Neural progenitor cell (in vitro differentiated cells): ENCODE data around the gene SLC35F4. TPM values are rescaled to one million over a fixed set of nuclear protein-coding genes. Genes with fewer than 3 reads are reported as not detected.

Source experiments
- DNase-seq: peaks from one replicate; pipeline ENCODE4 v3.0.0-alpha.2; 2016; ENCODE audit warnings: low spot score
- H2AFZ ChIP-seq: fragments of 200-600 bp; sonication (generic); replicated peaks from 2 replicates; pipeline ENCODE4 v1.6.1; 2016; ENCODE audit warnings: antibody characterized with exemption
- H3F3A ChIP-seq: fragments of 200-600 bp; sonication (generic); 2 replicates; pipeline ENCODE4 v1.6.1; 2016; ENCODE audit warnings: antibody characterized with exemption, low read depth
- H3K27ac ChIP-seq: fragments of 200-600 bp; sonication (generic); 2 replicates; pipeline ENCODE4 v1.5.1; 2016; ENCODE audit warnings: mild to moderate bottlenecking
- H3K27me3 ChIP-seq: fragments of 200-600 bp; sonication (generic); 2 replicates; pipeline ENCODE4 v1.6.1; 2016; ENCODE audit warnings: mild to moderate bottlenecking, moderate library complexity
- H3K36me3 ChIP-seq: fragments of 200-600 bp; sonication (generic); 2 replicates; pipeline ENCODE4 v1.5.1; 2016
- H3K4me1 ChIP-seq: fragments of 200-600 bp; sonication (generic); 2 replicates; pipeline ENCODE4 v1.6.1; 2016; ENCODE audit warnings: mixed run types
- H3K4me2 ChIP-seq: fragments of 200-600 bp; sonication (generic); 2 replicates; pipeline ENCODE4 v1.6.1; 2016
- H3K4me3 ChIP-seq: fragments of 200-600 bp; sonication (generic); 2 replicates; pipeline ENCODE4 v1.5.1; 2016
- H3K79me2 ChIP-seq: fragments of 200-600 bp; sonication (generic); 2 replicates; pipeline ENCODE4 v1.6.1; 2016; ENCODE audit warnings: low read depth
- H3K9ac ChIP-seq: fragments of 200-600 bp; sonication (generic); 2 replicates; pipeline ENCODE4 v1.6.1; 2016
- H3K9me3 ChIP-seq: fragments of 200-600 bp; sonication (generic); 2 replicates; pipeline ENCODE4 v1.5.1; 2016; ENCODE audit warnings: low read depth
- H4K20me1 ChIP-seq: fragments of 200-600 bp; sonication (generic); 2 replicates; pipeline ENCODE4 v1.6.1; 2016; ENCODE audit warnings: low read depth
- H3K27ac Mint-ChIP-seq: 3 replicates; pipeline ENCODE4 v1.8.0; 2021; ENCODE audit warnings: mixed read lengths
- H3K27me3 Mint-ChIP-seq: 2 replicates; pipeline ENCODE4 v1.8.0; 2022; ENCODE audit warnings: low read depth, mild to moderate bottlenecking, inconsistent platforms, moderate library complexity, mixed read lengths; ENCODE audit not compliant: insufficient read depth
- H3K36me3 Mint-ChIP-seq: 3 replicates; pipeline ENCODE4 v1.8.0; 2021; ENCODE audit warnings: mixed read lengths
- H3K4me1 Mint-ChIP-seq: 3 replicates; pipeline ENCODE4 v1.8.0; 2021; ENCODE audit warnings: mixed read lengths
- H3K4me3 Mint-ChIP-seq: 3 replicates; pipeline ENCODE4 v1.8.0; 2021; ENCODE audit warnings: mild to moderate bottlenecking, moderate library complexity, mixed read lengths
- H3K9me3 Mint-ChIP-seq: 3 replicates; pipeline ENCODE4 v1.8.0; 2020; ENCODE audit warnings: mixed read lengths
- EZH2 ChIP-seq: fragments of 200-600 bp; sonication (generic); IDR thresholded peaks from 2 replicates; pipeline ENCODE4 v1.6.1; 2017; ENCODE audit warnings: antibody characterized with exemption, mild to moderate bottlenecking, moderate library complexity
- EZH2phosphoT487 ChIP-seq: fragments of 200-600 bp; sonication (generic); IDR thresholded peaks from 2 replicates; pipeline ENCODE4 v1.6.1; 2017; ENCODE audit warnings: antibody characterized with exemption
- total RNA-seq: library from RNA; depleted of rRNA; stranded (reverse); fragments of >200 nt; gene quantifications from 2 replicates; pipeline ENCODE4 v1.2.3, GENCODE V29; 2015; ENCODE audit warnings: low replicate concordance
- TF ChIP-seq, protein P1 (sequence below): fragments of 200-600 bp; sonication (generic); IDR thresholded peaks from 2 replicates; pipeline ENCODE4 v1.5.1; 2017; ENCODE audit warnings: antibody characterized with exemption, mild to moderate bottlenecking

The SLC35F4 gene
- total RNA-seq, 1 donor from 2014 or later, result not detected

DNA sequence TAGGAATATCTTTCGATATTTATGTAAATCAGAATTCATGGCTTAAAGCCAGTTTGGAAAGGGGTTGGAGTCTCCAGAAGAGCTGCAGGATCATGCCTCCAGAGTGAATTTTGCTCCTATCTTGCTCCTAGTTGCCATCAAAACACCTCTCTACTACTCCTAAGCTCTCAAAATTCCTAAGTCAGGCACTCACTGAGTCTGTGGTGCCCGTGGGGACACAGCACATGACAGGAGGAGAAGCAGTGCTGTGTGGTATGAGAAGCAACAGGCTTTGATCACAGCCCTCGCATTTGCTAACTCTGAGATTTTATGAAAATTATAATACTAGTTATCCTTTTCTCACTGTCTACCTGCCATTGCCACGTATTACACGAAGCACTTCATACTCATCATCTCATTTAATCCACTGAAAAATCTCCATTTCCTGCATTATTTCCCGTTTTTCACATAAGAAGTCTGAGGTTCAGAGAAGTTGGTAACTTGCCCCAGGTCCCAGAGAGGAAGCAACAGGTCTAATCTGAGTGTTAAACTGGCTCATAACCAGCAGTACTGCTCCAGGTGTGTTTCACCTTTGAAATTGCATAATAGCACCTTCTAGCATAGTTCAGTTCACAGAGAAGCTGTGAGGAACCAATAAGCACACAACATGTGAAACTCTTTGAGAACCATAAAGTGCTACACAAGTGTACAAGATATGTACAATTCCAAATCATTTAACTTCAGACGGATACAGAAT lies 33.1 kb upstream of the SLC35F4 start:
- Histone ChIP-seq H3K4me3 (no peak overlapping the region), H4K20me1 (no peaks in the 10 kb centered on the region), H3K4me1 (no peaks in the 10 kb centered on the region), H3K79me2 (no peaks in the 10 kb centered on the region), H3K36me3 (no peaks in the 10 kb centered on the region), H3K9ac (no peak overlapping the region), H3K27ac (no peak overlapping the region), H3K4me2 (no peak overlapping the region), H3K27me3 (no peaks in the 10 kb centered on the region), H3K9me3 (no peaks in the 10 kb centered on the region), H3F3A (no peaks in the 10 kb centered on the region), H2AFZ (no peak overlapping the region)
- Mint-ChIP-seq H3K27me3 (peaks cover 4% of the 10 kb centered on the region), H3K4me1 (no peaks in the 10 kb centered on the region), H3K27ac (no peak overlapping the region), H3K36me3 (no peaks in the 10 kb centered on the region), H3K4me3 (no peak overlapping the region), H3K9me3 (no peaks in the 10 kb centered on the region)
- DNase-seq, result no peak
- TF ChIP-seq EZH2 (no peak), EZH2phosphoT487 (no peak)
- TF ChIP-seq, protein P1, sequence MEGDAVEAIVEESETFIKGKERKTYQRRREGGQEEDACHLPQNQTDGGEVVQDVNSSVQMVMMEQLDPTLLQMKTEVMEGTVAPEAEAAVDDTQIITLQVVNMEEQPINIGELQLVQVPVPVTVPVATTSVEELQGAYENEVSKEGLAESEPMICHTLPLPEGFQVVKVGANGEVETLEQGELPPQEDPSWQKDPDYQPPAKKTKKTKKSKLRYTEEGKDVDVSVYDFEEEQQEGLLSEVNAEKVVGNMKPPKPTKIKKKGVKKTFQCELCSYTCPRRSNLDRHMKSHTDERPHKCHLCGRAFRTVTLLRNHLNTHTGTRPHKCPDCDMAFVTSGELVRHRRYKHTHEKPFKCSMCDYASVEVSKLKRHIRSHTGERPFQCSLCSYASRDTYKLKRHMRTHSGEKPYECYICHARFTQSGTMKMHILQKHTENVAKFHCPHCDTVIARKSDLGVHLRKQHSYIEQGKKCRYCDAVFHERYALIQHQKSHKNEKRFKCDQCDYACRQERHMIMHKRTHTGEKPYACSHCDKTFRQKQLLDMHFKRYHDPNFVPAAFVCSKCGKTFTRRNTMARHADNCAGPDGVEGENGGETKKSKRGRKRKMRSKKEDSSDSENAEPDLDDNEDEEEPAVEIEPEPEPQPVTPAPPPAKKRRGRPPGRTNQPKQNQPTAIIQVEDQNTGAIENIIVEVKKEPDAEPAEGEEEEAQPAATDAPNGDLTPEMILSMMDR, result no peak

DNA sequence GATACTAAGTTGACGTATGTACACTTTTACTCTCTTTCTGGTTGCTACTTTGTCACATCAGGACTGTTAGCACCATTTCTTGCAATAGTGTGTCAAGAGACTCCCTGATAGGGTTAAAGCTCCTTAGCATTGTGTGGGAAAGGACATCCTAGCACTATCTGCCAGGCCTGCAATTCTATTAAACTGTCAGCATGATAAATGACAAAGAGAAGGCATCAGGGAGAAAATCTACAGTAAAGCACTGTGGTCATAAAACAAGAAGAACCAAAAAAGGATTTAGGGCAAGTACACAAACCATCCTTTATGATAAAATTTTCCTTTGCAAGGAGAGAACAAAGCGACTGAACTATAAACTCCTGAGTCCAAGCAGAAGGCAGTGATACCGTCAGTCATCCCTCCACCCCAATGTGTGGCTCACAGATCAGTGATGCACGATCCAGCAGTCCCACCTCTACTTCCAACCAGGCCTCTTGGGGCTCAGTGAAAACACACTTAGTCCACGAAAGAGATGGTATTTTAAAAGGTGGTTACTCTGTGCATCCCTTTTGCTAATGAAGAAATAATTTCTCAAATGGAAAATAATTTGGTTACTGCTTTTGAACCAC lies 31.4 kb upstream of the SLC35F4 start:
- Mint-ChIP-seq H3K4me1 (no peaks in the 10 kb centered on the region), H3K27me3 (peaks cover 4% of the 10 kb centered on the region), H3K27ac (no peak overlapping the region), H3K9me3 (no peaks in the 10 kb centered on the region), H3K36me3 (no peaks in the 10 kb centered on the region), H3K4me3 (no peak overlapping the region)
- Histone ChIP-seq H3K4me3 (no peak overlapping the region), H3K4me1 (no peaks in the 10 kb centered on the region), H2AFZ (no peak overlapping the region), H3K27ac (no peak overlapping the region), H3K4me2 (no peak overlapping the region), H3K9ac (no peak overlapping the region), H3F3A (no peaks in the 10 kb centered on the region), H3K9me3 (no peaks in the 10 kb centered on the region), H3K36me3 (no peaks in the 10 kb centered on the region), H4K20me1 (no peaks in the 10 kb centered on the region), H3K79me2 (no peaks in the 10 kb centered on the region), H3K27me3 (no peaks in the 10 kb centered on the region)
- DNase-seq, result no peak
- TF ChIP-seq EZH2phosphoT487 (no peak), EZH2 (no peak)
- TF ChIP-seq, protein P1, result no peak

DNA sequence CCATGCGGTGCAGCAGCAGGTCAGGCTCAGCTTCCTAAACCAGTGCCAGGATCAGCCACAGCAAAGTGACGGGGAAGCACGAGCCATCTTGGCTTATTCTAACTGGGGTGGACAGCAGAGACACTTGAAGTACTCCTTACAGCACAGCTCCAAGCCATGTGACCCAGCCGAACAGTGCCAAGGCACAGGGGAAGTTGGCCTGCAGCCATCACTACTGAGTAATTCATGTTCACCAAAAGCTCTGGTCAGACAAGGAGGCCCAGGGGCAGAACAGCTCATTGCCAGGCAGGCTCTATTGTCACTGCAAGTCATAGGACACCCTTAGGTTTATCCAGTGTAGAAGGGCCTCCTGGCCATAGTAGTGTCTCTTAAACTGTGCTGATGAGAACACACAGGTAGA lies 23.4 kb upstream of the SLC35F4 start:
- no peak for DNase-seq
- TF ChIP-seq EZH2 (no peak), EZH2phosphoT487 (no peak)
- TF ChIP-seq, protein P1, result no peak
- no peaks in the 10 kb centered on the region for H3F3A ChIP-seq
- H3K4me3 ChIP-seq, result no peak overlapping the region
- H3K9ac ChIP-seq, result no peak overlapping the region
- Mint-ChIP-seq H3K36me3 (no peaks in the 10 kb centered on the region), H3K27ac (no peak overlapping the region), H3K4me3 (no peak overlapping the region), H3K27me3 (peaks cover 2% of the 10 kb centered on the region), H3K9me3 (no peaks in the 10 kb centered on the region), H3K4me1 (no peaks in the 10 kb centered on the region)
- no peak overlapping the region for H3K4me2 ChIP-seq
- H2AFZ ChIP-seq, result no peak overlapping the region
- no peak overlapping the region for H3K27ac ChIP-seq
- no peaks in the 10 kb centered on the region for H3K27me3 ChIP-seq
- H3K36me3 ChIP-seq, result no peaks in the 10 kb centered on the region
- no peaks in the 10 kb centered on the region for H3K4me1 ChIP-seq
- no peaks in the 10 kb centered on the region for H4K20me1 ChIP-seq
- no peaks in the 10 kb centered on the region for H3K79me2 ChIP-seq
- no peaks in the 10 kb centered on the region for H3K9me3 ChIP-seq
